GM12865 (cell line): ENCODE data around the gene RARRES2.

Experiments
- DNase-seq: peaks from one replicate; pipeline ENCODE4 v3.0.0; 2010; ENCODE audit warnings: low read depth
- H3K4me3 ChIP-seq: 2 replicates; pipeline ENCODE4 v1.5.1; 2011; ENCODE audit warnings: mild to moderate bottlenecking, low read depth, low read length, control low read depth
- CTCF ChIP-seq: IDR thresholded peaks from 2 replicates; pipeline ENCODE4 v1.5.1; 2011; ENCODE audit warnings: low read length, control low read depth, low read depth, inconsistent platforms; ENCODE audit not compliant: insufficient read depth; ENCODE audit errors: missing control alignments

Gene RARRES2

GRCh38 chr7:150357270-150357669 is 15.8 kb upstream of the RARRES2 start:
- H3K4me3 ChIP-seq: no peak overlapping the region
- peak; percentile 68 for DNase-seq
- no peak for TF ChIP-seq CTCF

GRCh38 chr7:150356265-150356897 is 15.0 kb upstream of the RARRES2 start:
- TF ChIP-seq CTCF: peak; percentile 66
- no peak overlapping the region for H3K4me3 ChIP-seq
- DNase-seq: peak; percentile 65

GRCh38 chr7:150355666-150356059 is 14.2 kb upstream of the RARRES2 start:
- no peak for DNase-seq
- TF ChIP-seq CTCF: no peak
- no peak overlapping the region for H3K4me3 ChIP-seq

- DNase-seq: no peak
- no peak for TF ChIP-seq CTCF
- no peak overlapping the region for H3K4me3 ChIP-seq
Observed at GRCh38 chr7:150351587-150352194, 10.3 kb upstream of the RARRES2 start.

GRCh38 chr7:150346922-150347321 is 5.5 kb upstream of the RARRES2 start:
- DNase-seq: no peak
- H3K4me3 ChIP-seq: no peak overlapping the region
- no peak for TF ChIP-seq CTCF

- no peak for TF ChIP-seq CTCF
- no peak for DNase-seq
- H3K4me3 ChIP-seq: no peak overlapping the region
Observed at GRCh38 chr7:150345012-150345411, 3.6 kb upstream of the RARRES2 start.

GRCh38 chr7:150344299-150344698 is 2.9 kb upstream of the RARRES2 start:
- H3K4me3 ChIP-seq: no peak overlapping the region
- no peak for TF ChIP-seq CTCF
- DNase-seq: no peak
